Activated CD8-positive, alpha-beta memory T cell treated with anti-CD3 and anti-CD28 coated beads, Interleukin-2, amount 50 U/mL, for 1 hour (primary cell): ENCODE measurements around the gene AP1S1.
"Not testable (repeated sequence)": the region's sequence is repeated elsewhere in the genome, so short reads cannot be mapped to it uniquely, and the experiment has no call there.

Experiments used
- DNase-seq: peaks from one replicate; pipeline ENCODE4 v3.0.0-alpha.2; 2020; ENCODE audit errors: extremely low read depth

Gene AP1S1

GRCh38 chr7:101153969-101154692 lies at the start of gene AP1S1:
Gene AP1S1 (plus strand): TSS chr7:101154476. CDS start chr7:101154515, 39 bp downstream.
- peak; percentile 91 for DNase-seq

GRCh38 chr7:101104799-101105198 lies 49.5 kb upstream of the AP1S1 start:
- DNase-seq: no peak

- DNase-seq: not testable (repeated sequence)
These were observed 49.0 kb upstream of the AP1S1 start for GRCh38 chr7:101105248-101105647.

GRCh38 chr7:101106386-101106785 lies 47.9 kb upstream of the AP1S1 start:
- DNase-seq: no peak

GRCh38 chr7:101108330-101108857 lies 45.9 kb upstream of the AP1S1 start:
- DNase-seq: no peak

- DNase-seq: no peak
These were observed 45.3 kb upstream of the AP1S1 start for GRCh38 chr7:101108961-101109360.

GRCh38 chr7:101109368-101109767 lies 44.9 kb upstream of the AP1S1 start:
- DNase-seq: no peak

GRCh38 chr7:101111261-101111660 lies 43.0 kb upstream of the AP1S1 start:
- no peak for DNase-seq

GRCh38 chr7:101112233-101112632 lies 42.0 kb upstream of the AP1S1 start:
- no peak for DNase-seq

- DNase-seq: not testable (repeated sequence)
These were observed 41.1 kb upstream of the AP1S1 start for GRCh38 chr7:101113140-101113539.

- no peak for DNase-seq
These were observed 40.4 kb upstream of the AP1S1 start for GRCh38 chr7:101113836-101114235.

- no peak for DNase-seq
These were observed 39.8 kb upstream of the AP1S1 start for GRCh38 chr7:101114492-101114891.

GRCh38 chr7:101115215-101115614 lies 39.1 kb upstream of the AP1S1 start:
- DNase-seq: no peak

GRCh38 chr7:101116898-101117297 lies 37.4 kb upstream of the AP1S1 start:
- DNase-seq: no peak

GRCh38 chr7:101118856-101119255 lies 35.4 kb upstream of the AP1S1 start:
- DNase-seq: no peak

GRCh38 chr7:101119876-101120275 lies 34.4 kb upstream of the AP1S1 start:
- DNase-seq: no peak

- no peak for DNase-seq
These were observed 34.0 kb upstream of the AP1S1 start for GRCh38 chr7:101120315-101120714.

- not testable (repeated sequence) for DNase-seq
These were observed 32.7 kb upstream of the AP1S1 start for GRCh38 chr7:101121631-101121990.

GRCh38 chr7:101121991-101122932 lies 32.0 kb upstream of the AP1S1 start:
- DNase-seq: no peak

- DNase-seq: no peak
These were observed 31.2 kb upstream of the AP1S1 start for GRCh38 chr7:101122933-101123702.

GRCh38 chr7:101123703-101124068 lies 30.6 kb upstream of the AP1S1 start:
- no peak for DNase-seq
